Uterus (tissue), 4 donors: Measurements from ENCODE around the gene EVA1A. TPM values are rescaled to one million over a fixed set of nuclear protein-coding genes. Genes with fewer than 3 reads are reported as not detected.

Experiments used
- DNase-seq, 2 donors: peaks; one replicate each; pipeline ENCODE4 v3.0.0-alpha.2; 2019 to 2020
- H3K27ac ChIP-seq, 2 donors: fragments of 200-600 bp; sonication (generic); 1 replicate in 1 of 2; 2 replicates in 1 of 2; pipeline ENCODE4 v1.5.1; 2016 to 2018
- H3K27me3 ChIP-seq, 2 donors: fragments of 200-600 bp; sonication (generic); one replicate each; pipeline ENCODE4 v1.5.1; 2018 to 2019; ENCODE audit warnings: control low read depth in 1 of 2
- H3K36me3 ChIP-seq, 2 donors: fragments of 200-600 bp; sonication (generic); one replicate each; pipeline ENCODE4 v1.5.1; 2019; ENCODE audit warnings: control low read depth in 1 of 2
- H3K4me1 ChIP-seq, 2 donors: fragments of 200-600 bp; sonication (generic); one replicate each; pipeline ENCODE4 v1.5.1; 2018 to 2019; ENCODE audit warnings: control low read depth in 1 of 2
- H3K4me3 ChIP-seq, 2 donors: fragments of 200-600 bp; sonication (generic); 1 replicate in 1 of 2; 2 replicates in 1 of 2; pipeline ENCODE4 v1.5.1; 2018 to 2019; ENCODE audit warnings: mild to moderate bottlenecking in 1 of 2
- H3K9me3 ChIP-seq, 2 donors: fragments of 200-600 bp; sonication (generic); one replicate each; pipeline ENCODE4 v1.5.1; 2019; ENCODE audit warnings: control low read depth in 1 of 2
- POLR2A ChIP-seq, 2 donors: fragments of 450-650 bp; IDR thresholded peaks; one replicate each; pipeline ENCODE4 v1.6.1; 2016; ENCODE audit warnings: antibody characterized with exemption in 2 of 2, mild to moderate bottlenecking in 1 of 2, moderate library complexity in 1 of 2
- intact Hi-C: fragments of 100-400 bp; cut with DNase I; formaldehyde crosslinking; loops from one replicate; pipeline ENCODE4 v1.15.1; 2023; ENCODE audit warnings: low total_unique reads
- total RNA-seq, 4 donors: library from RNA; depleted of rRNA in 3 of 4; stranded (reverse); fragments of >200 nt in 3 of 4; gene quantifications; one replicate each; pipeline versions ENCODE4 v1.1.0 to v1.2.4, GENCODE V29; 2014 to 2023
- TF ChIP-seq, protein P1 (sequence below), 4 experiments: fragments of 200-600 bp in 2 of 4; fragments of 450-650 bp in 2 of 4; sonication (generic) in 2 of 4; IDR thresholded peaks; one replicate each; pipeline ENCODE4 v1.5.1; 2016 to 2019; ENCODE audit warnings: antibody characterized with exemption in 4 of 4, mild to moderate bottlenecking in 2 of 4, moderate library complexity in 1 of 4
- donor health status: DM: yes; HTN: yes; CAD: no.

Gene EVA1A
- total RNA-seq, 4 donors from 2014 or later, result 1.2 to 22.1 (median 2.3) TPM; not detected in 1

DNA sequence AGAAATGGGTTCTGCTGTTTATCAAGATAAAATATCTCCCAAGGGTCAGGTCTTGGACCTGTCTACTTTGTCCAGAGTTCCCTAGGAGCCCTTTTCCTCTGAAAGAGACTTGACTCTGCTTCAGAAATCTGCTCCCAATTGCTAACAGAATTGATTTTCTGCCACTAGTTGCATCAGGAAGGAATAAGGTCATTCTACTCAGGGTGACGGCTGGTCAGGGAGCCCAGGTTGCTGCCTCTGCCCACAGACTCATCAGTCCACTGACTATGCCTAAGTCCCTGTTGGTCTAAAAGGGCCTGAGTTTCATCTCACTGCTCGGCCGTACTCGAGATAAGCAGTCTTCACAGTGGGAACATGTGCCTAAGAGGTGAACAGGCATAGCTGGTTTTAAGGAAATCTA is 61.2 kb downstream of the EVA1A start:
- intact Hi-C loops, result no loop called here
- H3K9me3 ChIP-seq, result no peaks in the 10 kb centered on the region

DNA sequence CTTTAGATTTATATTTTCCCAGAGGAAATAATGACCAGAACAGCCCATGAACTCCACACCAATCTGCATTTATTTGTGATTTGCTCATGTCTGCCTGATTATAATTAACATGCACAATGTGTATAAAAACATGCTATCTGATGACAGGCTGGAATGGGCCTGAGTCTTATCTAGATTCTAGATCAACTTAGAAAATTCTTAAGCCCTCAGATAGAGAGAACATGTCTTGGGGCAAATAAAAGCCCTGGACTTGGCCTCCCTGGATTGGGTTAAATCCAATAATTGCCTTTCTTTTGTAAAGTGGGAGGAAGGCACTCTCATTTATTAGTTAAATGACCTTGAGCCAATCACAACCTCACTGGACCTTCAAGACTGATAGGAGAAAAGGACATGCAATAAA is 61.8 kb downstream of the EVA1A start:
- H3K27me3 ChIP-seq, result no peaks in the 10 kb centered on the region
- no peak for DNase-seq
- intact Hi-C loops, result no loop called here
- TF ChIP-seq, protein P1, sequence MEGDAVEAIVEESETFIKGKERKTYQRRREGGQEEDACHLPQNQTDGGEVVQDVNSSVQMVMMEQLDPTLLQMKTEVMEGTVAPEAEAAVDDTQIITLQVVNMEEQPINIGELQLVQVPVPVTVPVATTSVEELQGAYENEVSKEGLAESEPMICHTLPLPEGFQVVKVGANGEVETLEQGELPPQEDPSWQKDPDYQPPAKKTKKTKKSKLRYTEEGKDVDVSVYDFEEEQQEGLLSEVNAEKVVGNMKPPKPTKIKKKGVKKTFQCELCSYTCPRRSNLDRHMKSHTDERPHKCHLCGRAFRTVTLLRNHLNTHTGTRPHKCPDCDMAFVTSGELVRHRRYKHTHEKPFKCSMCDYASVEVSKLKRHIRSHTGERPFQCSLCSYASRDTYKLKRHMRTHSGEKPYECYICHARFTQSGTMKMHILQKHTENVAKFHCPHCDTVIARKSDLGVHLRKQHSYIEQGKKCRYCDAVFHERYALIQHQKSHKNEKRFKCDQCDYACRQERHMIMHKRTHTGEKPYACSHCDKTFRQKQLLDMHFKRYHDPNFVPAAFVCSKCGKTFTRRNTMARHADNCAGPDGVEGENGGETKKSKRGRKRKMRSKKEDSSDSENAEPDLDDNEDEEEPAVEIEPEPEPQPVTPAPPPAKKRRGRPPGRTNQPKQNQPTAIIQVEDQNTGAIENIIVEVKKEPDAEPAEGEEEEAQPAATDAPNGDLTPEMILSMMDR (IDR thresholded peaks at IDR 0.05), result no peak
- TF ChIP-seq POLR2A (IDR thresholded peaks at IDR 0.05), result no peak
- H3K4me1 ChIP-seq, result no peaks in the 10 kb centered on the region
- H3K27ac ChIP-seq, result no peak overlapping the region
- no peaks in the 10 kb centered on the region for H3K9me3 ChIP-seq
- H3K4me3 ChIP-seq, result no peak overlapping the region
- H3K36me3 ChIP-seq, result no peaks in the 10 kb centered on the region

More for the DNA sequence above, 61.2 kb downstream of the EVA1A start:
- no peak overlapping the region for H3K27ac ChIP-seq
- no peak for TF ChIP-seq POLR2A (IDR thresholded peaks at IDR 0.05)
- TF ChIP-seq, protein P1 (IDR thresholded peaks at IDR 0.05), result no peak
- H3K4me3 ChIP-seq, result no peak overlapping the region
- DNase-seq, result no peak
- no peaks in the 10 kb centered on the region for H3K27me3 ChIP-seq
- no peaks in the 10 kb centered on the region for H3K4me1 ChIP-seq
- H3K36me3 ChIP-seq, result no peaks in the 10 kb centered on the region

DNA sequence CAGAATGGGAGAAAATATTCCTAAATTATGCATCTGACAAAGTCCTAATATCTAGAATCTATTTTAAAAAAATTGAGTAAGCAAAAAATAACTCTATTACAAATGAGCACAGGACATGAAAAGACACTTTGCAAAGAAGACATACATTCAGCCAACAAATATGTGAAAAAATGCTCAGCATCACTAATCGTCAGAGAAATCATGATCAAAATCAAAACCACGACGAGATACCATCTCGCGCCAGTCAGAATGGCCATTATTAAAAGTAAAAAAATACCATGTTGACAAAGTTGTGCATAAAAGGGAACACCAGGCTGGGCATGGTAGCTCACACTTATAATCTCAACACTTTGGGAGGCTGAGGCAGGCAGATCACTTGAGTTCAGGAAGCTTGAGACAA is 63.5 kb downstream of the EVA1A start:
- no peaks in the 10 kb centered on the region for H3K36me3 ChIP-seq
- H3K4me1 ChIP-seq, result no peaks in the 10 kb centered on the region
- intact Hi-C loops, result no loop called here
- H3K9me3 ChIP-seq, result no peaks in the 10 kb centered on the region
- no peaks in the 10 kb centered on the region for H3K27me3 ChIP-seq
- H3K27ac ChIP-seq, result no peak overlapping the region
- H3K4me3 ChIP-seq, result no peak overlapping the region
- no peak for DNase-seq
- TF ChIP-seq, protein P1 (IDR thresholded peaks at IDR 0.05), result no peak
- no peak for TF ChIP-seq POLR2A (IDR thresholded peaks at IDR 0.05)

DNA sequence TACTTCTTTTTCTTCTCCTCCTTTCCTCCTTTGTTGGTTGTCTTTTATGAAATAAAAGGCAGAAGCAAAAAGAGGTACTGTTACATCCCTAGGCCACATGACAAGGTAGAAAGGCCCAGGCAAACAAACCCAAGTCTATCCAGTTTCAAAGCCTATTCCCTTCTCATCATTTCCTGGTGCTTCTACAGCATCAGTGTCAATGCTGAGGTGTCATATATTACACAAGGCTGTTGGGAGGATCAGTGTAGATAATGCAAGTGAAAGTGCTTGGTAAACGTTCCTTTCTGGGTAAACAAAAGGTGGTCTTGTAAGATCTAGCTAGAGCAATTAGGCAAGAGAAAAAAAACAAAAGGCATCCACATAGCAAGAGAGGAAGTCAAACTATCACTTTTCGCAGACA is 64.9 kb downstream of the EVA1A start:
- Histone ChIP-seq H3K27ac (no peak overlapping the region), H3K4me1 (no peaks in the 10 kb centered on the region), H3K4me3 (no peak overlapping the region), H3K9me3 (no peaks in the 10 kb centered on the region), H3K36me3 (no peaks in the 10 kb centered on the region), H3K27me3 (no peaks in the 10 kb centered on the region)
- intact Hi-C loops, result no loop called here
- no peak for DNase-seq
- no peak for TF ChIP-seq POLR2A (IDR thresholded peaks at IDR 0.05)

GRCh38 chr2:75494137-75494769 is 66.5 kb downstream of the EVA1A start:
- no peak for DNase-seq
- Histone ChIP-seq H3K9me3 (no peaks in the 10 kb centered on the region), H3K4me1 (no peaks in the 10 kb centered on the region), H3K27ac (no peak overlapping the region), H3K4me3 (no peak overlapping the region), H3K27me3 (no peaks in the 10 kb centered on the region), H3K36me3 (no peaks in the 10 kb centered on the region)
- intact Hi-C loops, result no loop called here
- no peak for TF ChIP-seq POLR2A (IDR thresholded peaks at IDR 0.05)
- TF ChIP-seq, protein P1 (IDR thresholded peaks at IDR 0.05), result no peak

DNA sequence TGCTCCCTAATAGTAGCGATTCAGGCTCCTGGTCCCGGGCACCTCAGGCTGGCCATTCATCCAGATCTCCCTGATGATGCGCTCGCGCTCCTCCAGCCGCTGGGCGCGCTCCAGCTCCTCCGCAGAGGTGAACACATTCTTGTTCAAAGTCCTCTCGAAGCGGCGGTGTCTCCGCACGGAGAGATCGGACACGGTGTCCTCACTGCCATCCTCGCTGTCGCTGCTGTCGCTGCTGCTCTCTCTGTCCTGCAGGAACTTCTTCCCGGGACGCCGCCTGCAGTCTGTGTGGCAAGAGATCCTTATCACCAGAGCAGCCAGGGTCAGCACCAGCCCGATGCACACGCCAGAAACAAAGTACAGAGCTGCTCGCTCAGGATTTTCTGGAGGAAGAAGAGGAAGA is 67.5 kb downstream of the EVA1A start:
- TF ChIP-seq, protein P1 (IDR thresholded peaks at IDR 0.05), result no peak
- TF ChIP-seq POLR2A (IDR thresholded peaks at IDR 0.05), result no peak
- intact Hi-C loops, result no loop called here
- no peak overlapping the region for H3K4me3 ChIP-seq
- no peaks in the 10 kb centered on the region for H3K27me3 ChIP-seq
- no peak for DNase-seq
- H3K9me3 ChIP-seq, result no peaks in the 10 kb centered on the region
- H3K27ac ChIP-seq, result no peak overlapping the region
- no peaks in the 10 kb centered on the region for H3K4me1 ChIP-seq
- no peaks in the 10 kb centered on the region for H3K36me3 ChIP-seq
